GM23338 (cell line): Measurements from ENCODE around the gene GAB2. TPM values are rescaled to one million over a fixed set of nuclear protein-coding genes. Genes with fewer than 3 reads are reported as not detected.

Experiments
- ATAC-seq: fragments of 200-7000 bp; cut with Tn5 transposase; 3 replicates; pipeline ENCODE4 v1.9.1; 2020
- DNase-seq: peaks from one replicate; pipeline ENCODE4 v3.0.0-alpha.2; 2015; ENCODE audit warnings: low spot score
- H2AFZ ChIP-seq: fragments of 200-600 bp; sonication (generic); 2 replicates; pipeline ENCODE4 v1.8.0; 2016; ENCODE audit warnings: antibody characterized with exemption, mild to moderate bottlenecking, moderate library complexity
- H3F3A ChIP-seq: fragments of 200-600 bp; sonication (generic); replicated peaks from 2 replicates; pipeline ENCODE4 v1.8.0; 2017; ENCODE audit warnings: antibody characterized with exemption, mixed run types, low read depth
- H3K27ac ChIP-seq: fragments of 200-600 bp; sonication (generic); 2 replicates; pipeline ENCODE4 v1.6.1; 2016; ENCODE audit warnings: low read depth
- H3K27me3 ChIP-seq: fragments of 200-600 bp; sonication (generic); 2 replicates; pipeline ENCODE4 v1.8.0; 2016; ENCODE audit warnings: mild to moderate bottlenecking, mixed run types, moderate library complexity; ENCODE audit not compliant: insufficient read depth
- H3K36me3 ChIP-seq: fragments of 200-600 bp; sonication (generic); 2 replicates; pipeline ENCODE4 v1.8.0; 2016; ENCODE audit warnings: mild to moderate bottlenecking; ENCODE audit not compliant: insufficient read depth
- H3K4me1 ChIP-seq: fragments of 200-600 bp; sonication (generic); 2 replicates; pipeline ENCODE4 v1.8.0; 2016; ENCODE audit warnings: mild to moderate bottlenecking, moderate library complexity; ENCODE audit not compliant: insufficient read depth
- H3K4me2 ChIP-seq: fragments of 200-600 bp; sonication (generic); 2 replicates; pipeline ENCODE4 v1.7.1; 2017; ENCODE audit warnings: mixed run types
- H3K4me3 ChIP-seq: fragments of 200-600 bp; sonication (generic); 2 replicates; pipeline ENCODE4 v1.6.1; 2016; ENCODE audit warnings: mixed run types
- H3K79me2 ChIP-seq: fragments of 200-600 bp; sonication (generic); replicated peaks from 2 replicates; pipeline ENCODE4 v1.8.0; 2017; ENCODE audit warnings: mild to moderate bottlenecking; ENCODE audit not compliant: insufficient read depth
- H3K9me2 ChIP-seq: fragments of 200-600 bp; sonication (generic); 2 replicates; pipeline ENCODE4 v1.8.0; 2017; ENCODE audit not compliant: insufficient read depth
- H4K20me1 ChIP-seq: fragments of 200-600 bp; sonication (generic); replicated peaks from 2 replicates; pipeline ENCODE4 v1.8.0; 2017; ENCODE audit warnings: mild to moderate bottlenecking; ENCODE audit not compliant: insufficient read depth
- H3K27ac Mint-ChIP-seq: 2 replicates; pipeline ENCODE4 v1.8.0; 2020; ENCODE audit warnings: inconsistent platforms, mild to moderate bottlenecking, moderate library complexity, mixed read lengths
- H3K27me3 Mint-ChIP-seq: 3 replicates; pipeline ENCODE4 v1.8.0; 2022; ENCODE audit warnings: low read depth, mild to moderate bottlenecking, moderate library complexity, mixed read lengths, inconsistent platforms; ENCODE audit not compliant: insufficient read depth, poor library complexity
- H3K36me3 Mint-ChIP-seq: 3 replicates; pipeline ENCODE4 v1.8.0; 2021; ENCODE audit warnings: low read depth, mild to moderate bottlenecking, inconsistent platforms, moderate library complexity, mixed read lengths
- H3K4me1 Mint-ChIP-seq: 3 replicates; pipeline ENCODE4 v1.8.0; 2020; ENCODE audit warnings: mild to moderate bottlenecking, inconsistent platforms, mixed read lengths
- H3K4me3 Mint-ChIP-seq: 3 replicates; pipeline ENCODE4 v1.8.0; 2021; ENCODE audit warnings: moderate library complexity, mild to moderate bottlenecking, inconsistent platforms, mixed read lengths
- H3K9me3 Mint-ChIP-seq: 3 replicates; pipeline ENCODE4 v1.8.0; 2020; ENCODE audit warnings: moderate library complexity, mild to moderate bottlenecking, inconsistent platforms, mixed read lengths
- EZH2 ChIP-seq: fragments of 200-600 bp; sonication (generic); IDR thresholded peaks from one replicate; pipeline ENCODE4 v1.8.0; 2017; ENCODE audit warnings: antibody characterized with exemption, mild to moderate bottlenecking, low read depth; ENCODE audit not compliant: unreplicated experiment
- EZH2phosphoT487 ChIP-seq: fragments of 200-600 bp; sonication (generic); IDR thresholded peaks from one replicate; pipeline ENCODE4 v1.8.1; 2018; ENCODE audit warnings: antibody characterized with exemption; ENCODE audit not compliant: unreplicated experiment
- NANOG ChIP-seq: IDR thresholded peaks from 2 replicates; pipeline ENCODE4 v1.6.1; 2016; ENCODE audit warnings: antibody characterized with exemption, borderline replicate concordance
- STAT1 ChIP-seq: IDR thresholded peaks from one replicate; pipeline ENCODE4 v1.6.1; 2016; ENCODE audit warnings: antibody characterized with exemption; ENCODE audit not compliant: unreplicated experiment
- ZNF114 ChIP-seq: fragments of 250-450 bp; sonication (Bioruptor Pico); IDR thresholded peaks from 2 replicates; pipeline ENCODE4 v1.5.0; 2020; ENCODE audit warnings: mild to moderate bottlenecking, moderate library complexity
- ZNF331 ChIP-seq: fragments of 250-450 bp; sonication (Bioruptor Pico); IDR thresholded peaks from 2 replicates; pipeline ENCODE4 v1.5.0; 2020; ENCODE audit warnings: low read depth, mild to moderate bottlenecking, moderate library complexity
- polyA plus RNA-seq: library from polyadenylated mRNA; unstranded; fragments of >200 nt; fragmentation: Nextera tagmentation; extraction: Ambion mirVana; gene quantifications from 2 replicates; pipeline ENCODE4 v1.2.1, GENCODE V29; 2016
- total RNA-seq: library from RNA; depleted of rRNA; stranded (reverse); fragments of >200 nt; shearing (Covaris generic); gene quantifications from 2 replicates; pipeline ENCODE4 v1.2.3, GENCODE V29; 2014
- TF ChIP-seq, protein P1 (sequence below): fragments of 250-450 bp; sonication (Bioruptor Pico); IDR thresholded peaks from 2 replicates; pipeline ENCODE4 v1.5.0; 2020; ENCODE audit warnings: mild to moderate bottlenecking, moderate library complexity

Gene GAB2
- total and polyA plus RNA-seq, 2 experiments from 2014 or later, result 2.0 to 10.8 TPM

DNA sequence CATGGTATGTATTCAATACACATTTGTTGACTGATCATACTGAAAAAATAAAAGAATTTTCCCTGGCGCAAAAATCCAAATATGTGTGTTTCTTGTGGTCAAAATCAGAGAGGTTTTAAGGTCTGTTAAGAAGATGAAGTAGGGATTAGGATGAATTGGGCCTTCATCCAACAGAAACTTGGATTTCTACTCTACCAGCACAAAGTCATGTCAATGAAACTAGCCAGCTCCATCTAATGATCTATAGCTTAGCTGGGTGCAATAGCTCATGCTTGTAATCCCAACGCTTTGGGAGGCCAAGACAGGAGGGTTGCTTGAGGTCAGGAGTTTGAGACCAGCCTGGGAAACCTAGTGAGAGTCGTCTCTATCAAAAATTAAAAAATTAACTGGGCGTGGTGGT lies 163.4 kb downstream of the GAB2 start:
- H3K36me3 ChIP-seq, result no peaks in the 10 kb centered on the region
- H3K4me3 ChIP-seq, result no peak overlapping the region
- no peak overlapping the region for H3K27ac ChIP-seq
- H3K9me3 Mint-ChIP-seq, result no peaks in the 10 kb centered on the region
- H3K27me3 ChIP-seq, result no peaks in the 10 kb centered on the region
- no peak overlapping the region for H3K27ac Mint-ChIP-seq
- H3K4me2 ChIP-seq, result no peak overlapping the region
- H3K27me3 Mint-ChIP-seq, result no peaks in the 10 kb centered on the region
- H4K20me1 ChIP-seq, result no peaks in the 10 kb centered on the region
- no peaks in the 10 kb centered on the region for H3K36me3 Mint-ChIP-seq
- no peak overlapping the region for H3K4me3 Mint-ChIP-seq
- H3K79me2 ChIP-seq, result no peaks in the 10 kb centered on the region
- H3K4me1 Mint-ChIP-seq, result no peaks in the 10 kb centered on the region
- no peak for ATAC-seq
- TF ChIP-seq NANOG (no peak), ZNF331 (CRISPR knock-in tag) (no peak), ZNF114 (no peak)
- TF ChIP-seq, protein P1, sequence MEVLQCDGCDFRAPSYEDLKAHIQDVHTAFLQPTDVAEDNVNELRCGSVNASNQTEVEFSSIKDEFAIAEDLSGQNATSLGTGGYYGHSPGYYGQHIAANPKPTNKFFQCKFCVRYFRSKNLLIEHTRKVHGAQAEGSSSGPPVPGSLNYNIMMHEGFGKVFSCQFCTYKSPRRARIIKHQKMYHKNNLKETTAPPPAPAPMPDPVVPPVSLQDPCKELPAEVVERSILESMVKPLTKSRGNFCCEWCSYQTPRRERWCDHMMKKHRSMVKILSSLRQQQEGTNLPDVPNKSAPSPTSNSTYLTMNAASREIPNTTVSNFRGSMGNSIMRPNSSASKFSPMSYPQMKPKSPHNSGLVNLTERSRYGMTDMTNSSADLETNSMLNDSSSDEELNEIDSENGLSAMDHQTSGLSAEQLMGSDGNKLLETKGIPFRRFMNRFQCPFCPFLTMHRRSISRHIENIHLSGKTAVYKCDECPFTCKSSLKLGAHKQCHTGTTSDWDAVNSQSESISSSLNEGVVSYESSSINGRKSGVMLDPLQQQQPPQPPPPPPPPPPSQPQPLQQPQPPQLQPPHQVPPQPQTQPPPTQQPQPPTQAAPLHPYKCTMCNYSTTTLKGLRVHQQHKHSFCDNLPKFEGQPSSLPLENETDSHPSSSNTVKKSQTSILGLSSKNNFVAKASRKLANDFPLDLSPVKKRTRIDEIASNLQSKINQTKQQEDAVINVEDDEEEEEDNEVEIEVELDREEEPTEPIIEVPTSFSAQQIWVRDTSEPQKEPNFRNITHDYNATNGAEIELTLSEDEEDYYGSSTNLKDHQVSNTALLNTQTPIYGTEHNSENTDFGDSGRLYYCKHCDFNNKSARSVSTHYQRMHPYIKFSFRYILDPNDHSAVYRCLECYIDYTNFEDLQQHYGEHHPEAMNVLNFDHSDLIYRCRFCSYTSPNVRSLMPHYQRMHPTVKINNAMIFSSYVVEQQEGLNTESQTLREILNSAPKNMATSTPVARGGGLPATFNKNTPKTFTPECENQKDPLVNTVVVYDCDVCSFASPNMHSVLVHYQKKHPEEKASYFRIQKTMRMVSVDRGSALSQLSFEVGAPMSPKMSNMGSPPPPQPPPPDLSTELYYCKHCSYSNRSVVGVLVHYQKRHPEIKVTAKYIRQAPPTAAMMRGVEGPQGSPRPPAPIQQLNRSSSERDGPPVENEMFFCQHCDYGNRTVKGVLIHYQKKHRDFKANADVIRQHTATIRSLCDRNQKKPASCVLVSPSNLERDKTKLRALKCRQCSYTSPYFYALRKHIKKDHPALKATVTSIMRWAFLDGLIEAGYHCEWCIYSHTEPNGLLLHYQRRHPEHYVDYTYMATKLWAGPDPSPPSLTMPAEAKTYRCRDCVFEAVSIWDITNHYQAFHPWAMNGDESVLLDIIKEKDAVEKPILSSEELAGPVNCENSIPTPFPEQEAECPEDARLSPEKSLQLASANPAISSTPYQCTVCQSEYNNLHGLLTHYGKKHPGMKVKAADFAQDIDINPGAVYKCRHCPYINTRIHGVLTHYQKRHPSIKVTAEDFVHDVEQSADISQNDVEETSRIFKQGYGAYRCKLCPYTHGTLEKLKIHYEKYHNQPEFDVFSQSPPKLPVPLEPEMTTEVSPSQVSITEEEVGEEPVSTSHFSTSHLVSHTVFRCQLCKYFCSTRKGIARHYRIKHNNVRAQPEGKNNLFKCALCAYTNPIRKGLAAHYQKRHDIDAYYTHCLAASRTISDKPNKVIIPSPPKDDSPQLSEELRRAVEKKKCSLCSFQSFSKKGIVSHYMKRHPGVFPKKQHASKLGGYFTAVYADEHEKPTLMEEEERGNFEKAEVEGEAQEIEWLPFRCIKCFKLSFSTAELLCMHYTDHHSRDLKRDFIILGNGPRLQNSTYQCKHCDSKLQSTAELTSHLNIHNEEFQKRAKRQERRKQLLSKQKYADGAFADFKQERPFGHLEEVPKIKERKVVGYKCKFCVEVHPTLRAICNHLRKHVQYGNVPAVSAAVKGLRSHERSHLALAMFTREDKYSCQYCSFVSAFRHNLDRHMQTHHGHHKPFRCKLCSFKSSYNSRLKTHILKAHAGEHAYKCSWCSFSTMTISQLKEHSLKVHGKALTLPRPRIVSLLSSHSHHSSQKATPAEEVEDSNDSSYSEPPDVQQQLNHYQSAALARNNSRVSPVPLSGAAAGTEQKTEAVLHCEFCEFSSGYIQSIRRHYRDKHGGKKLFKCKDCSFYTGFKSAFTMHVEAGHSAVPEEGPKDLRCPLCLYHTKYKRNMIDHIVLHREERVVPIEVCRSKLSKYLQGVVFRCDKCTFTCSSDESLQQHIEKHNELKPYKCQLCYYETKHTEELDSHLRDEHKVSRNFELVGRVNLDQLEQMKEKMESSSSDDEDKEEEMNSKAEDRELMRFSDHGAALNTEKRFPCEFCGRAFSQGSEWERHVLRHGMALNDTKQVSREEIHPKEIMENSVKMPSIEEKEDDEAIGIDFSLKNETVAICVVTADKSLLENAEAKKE (CRISPR knock-in tag), result no peak
- no peaks in the 10 kb centered on the region for H3F3A ChIP-seq
- H3K9me2 ChIP-seq, result no peaks in the 10 kb centered on the region
- DNase-seq, result no peak
- H2AFZ ChIP-seq, result no peak overlapping the region
- H3K4me1 ChIP-seq, result peaks cover 4% of the 10 kb centered on the region; the same call in 1 of the 2 replicates

DNA sequence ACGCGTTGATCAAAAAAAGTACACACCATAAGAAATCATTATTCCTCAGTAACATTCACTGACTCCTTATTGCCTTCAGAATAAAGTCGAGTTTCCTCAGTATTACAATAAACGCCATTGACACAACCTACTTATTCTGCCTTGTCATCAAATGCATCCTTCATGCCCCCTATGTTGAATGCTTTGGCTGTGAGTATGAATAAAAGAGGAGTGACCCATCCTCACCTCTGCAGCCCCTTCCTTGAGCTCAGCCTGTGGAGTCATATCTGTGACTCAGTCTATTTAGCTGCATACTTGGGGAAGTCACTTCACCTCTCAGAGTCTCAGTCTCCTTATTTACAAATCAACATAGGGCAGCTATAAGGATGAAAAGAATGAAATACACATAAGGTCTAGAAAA lies 163.8 kb downstream of the GAB2 start:
- Mint-ChIP-seq H3K36me3 (no peaks in the 10 kb centered on the region), H3K27me3 (no peaks in the 10 kb centered on the region), H3K9me3 (no peaks in the 10 kb centered on the region), H3K27ac (no peak overlapping the region), H3K4me1 (no peaks in the 10 kb centered on the region), H3K4me3 (no peak overlapping the region)
- Histone ChIP-seq H3K9me2 (no peaks in the 10 kb centered on the region), H3K4me1 (peaks cover 4% of the 10 kb centered on the region; the same call in 1 of the 2 replicates), H3K79me2 (no peaks in the 10 kb centered on the region), H2AFZ (no peak overlapping the region), H3K36me3 (no peaks in the 10 kb centered on the region), H3F3A (no peaks in the 10 kb centered on the region), H4K20me1 (no peaks in the 10 kb centered on the region), H3K27me3 (no peaks in the 10 kb centered on the region), H3K4me2 (no peak overlapping the region), H3K27ac (no peak overlapping the region), H3K4me3 (no peak overlapping the region)
- ATAC-seq, result no peak
- no peak for DNase-seq
- TF ChIP-seq EZH2phosphoT487 (no peak), ZNF114 (no peak), STAT1 (no peak), NANOG (no peak), EZH2 (no peak)
- TF ChIP-seq, protein P1 (CRISPR knock-in tag), result no peak
